ENCODE results near the gene MARCHF3. TPM values are rescaled to one million over a fixed set of nuclear protein-coding genes. Genes with fewer than 3 reads are reported as not detected.

Gene MARCHF3
- total RNA-seq, 1 experiment from 2014 or later: 16.1 TPM

DNA sequence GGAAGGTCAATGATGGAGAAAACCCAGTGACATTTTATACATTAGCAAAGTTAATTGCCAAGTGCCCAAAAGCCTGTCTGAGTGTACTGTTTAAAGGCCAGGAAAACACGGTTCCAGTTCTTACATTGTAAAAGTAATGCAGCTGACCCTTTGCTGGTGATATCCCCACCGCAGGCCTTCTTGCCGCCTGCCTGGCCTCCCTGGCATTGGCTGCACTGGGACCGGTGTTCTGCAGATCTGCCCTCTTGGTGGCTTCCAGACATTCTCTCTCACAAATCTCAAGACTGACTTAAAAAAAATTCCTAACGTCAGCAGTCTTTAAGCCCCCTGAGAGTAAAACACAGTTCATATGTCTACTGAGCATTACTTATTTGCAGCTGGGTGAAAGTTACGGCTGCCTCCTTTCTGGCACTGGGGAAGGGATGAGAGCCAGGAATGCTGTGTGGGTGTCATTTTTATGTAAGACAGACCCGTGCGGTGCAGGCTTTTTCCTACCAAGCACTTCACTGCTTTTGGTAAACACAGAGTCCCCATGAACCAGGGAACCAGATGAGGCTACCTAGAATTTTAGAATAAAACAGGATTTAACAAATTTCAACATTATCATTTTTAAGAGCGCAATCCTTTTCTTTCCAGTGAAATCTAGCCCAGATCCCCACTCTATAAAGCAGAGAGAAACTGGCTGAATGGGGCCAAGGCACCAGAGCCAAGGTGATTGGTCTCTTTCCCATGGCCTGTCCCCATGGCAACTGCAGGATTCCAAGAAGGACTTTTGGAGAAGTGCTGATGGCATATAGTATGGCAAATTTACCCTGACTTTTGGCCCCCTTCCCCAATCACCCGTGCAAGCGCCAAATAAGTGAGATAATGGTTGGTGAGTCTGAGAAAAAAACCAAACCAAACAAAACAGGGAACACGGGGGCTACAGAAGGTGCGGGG lies 172.6 kb downstream of the MARCHF3 start (continued):
- TF ChIP-seq, protein P1, sequence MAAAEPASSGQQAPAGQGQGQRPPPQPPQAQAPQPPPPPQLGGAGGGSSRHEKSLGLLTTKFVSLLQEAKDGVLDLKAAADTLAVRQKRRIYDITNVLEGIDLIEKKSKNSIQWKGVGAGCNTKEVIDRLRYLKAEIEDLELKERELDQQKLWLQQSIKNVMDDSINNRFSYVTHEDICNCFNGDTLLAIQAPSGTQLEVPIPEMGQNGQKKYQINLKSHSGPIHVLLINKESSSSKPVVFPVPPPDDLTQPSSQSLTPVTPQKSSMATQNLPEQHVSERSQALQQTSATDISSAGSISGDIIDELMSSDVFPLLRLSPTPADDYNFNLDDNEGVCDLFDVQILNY (CRISPR knock-in tag; IDR thresholded peaks at IDR 0.05): no peak
- TF ChIP-seq EMX1 (CRISPR knock-in tag; IDR thresholded peaks at IDR 0.05): no peak
- TF ChIP-seq, protein P2, sequence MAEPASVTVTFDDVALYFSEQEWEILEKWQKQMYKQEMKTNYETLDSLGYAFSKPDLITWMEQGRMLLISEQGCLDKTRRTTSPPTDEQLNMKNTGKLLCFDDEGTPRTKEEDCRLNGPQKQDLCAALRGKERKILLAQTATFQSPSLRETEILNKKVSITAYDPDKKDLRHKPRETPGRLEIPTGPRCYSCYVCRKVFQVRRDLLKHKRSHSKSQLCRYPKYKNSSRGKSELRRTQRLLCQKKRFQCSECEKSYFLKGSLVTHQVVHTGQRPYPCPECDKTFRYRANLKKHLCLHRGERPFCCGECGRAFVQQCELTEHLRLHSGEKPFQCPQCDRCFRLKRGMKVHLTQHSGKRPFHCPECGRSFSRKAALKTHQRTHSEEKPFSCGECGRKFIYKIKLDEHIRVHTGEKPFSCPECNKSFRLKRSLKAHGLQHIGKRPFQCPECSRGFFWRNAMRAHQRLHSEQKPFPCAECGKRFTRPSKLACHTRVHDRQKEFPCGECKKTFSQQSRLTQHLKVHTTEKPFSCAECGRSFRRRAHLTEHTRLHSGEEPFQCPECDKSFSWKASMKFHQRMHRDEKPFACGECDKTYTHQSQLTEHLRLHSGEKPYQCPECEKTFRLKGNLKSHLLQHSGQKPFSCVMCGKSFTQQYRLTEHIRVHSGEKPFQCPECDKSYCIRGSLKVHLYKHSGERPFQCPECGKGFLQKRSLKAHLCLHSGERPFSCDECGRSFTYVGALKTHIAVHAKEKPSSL (CRISPR knock-in tag; conservative IDR thresholded peaks at IDR 0.05): no peak
- TF ChIP-seq NR1H2 (CRISPR knock-in tag; IDR thresholded peaks at IDR 0.05): no peak
- TF ChIP-seq, protein P3, sequence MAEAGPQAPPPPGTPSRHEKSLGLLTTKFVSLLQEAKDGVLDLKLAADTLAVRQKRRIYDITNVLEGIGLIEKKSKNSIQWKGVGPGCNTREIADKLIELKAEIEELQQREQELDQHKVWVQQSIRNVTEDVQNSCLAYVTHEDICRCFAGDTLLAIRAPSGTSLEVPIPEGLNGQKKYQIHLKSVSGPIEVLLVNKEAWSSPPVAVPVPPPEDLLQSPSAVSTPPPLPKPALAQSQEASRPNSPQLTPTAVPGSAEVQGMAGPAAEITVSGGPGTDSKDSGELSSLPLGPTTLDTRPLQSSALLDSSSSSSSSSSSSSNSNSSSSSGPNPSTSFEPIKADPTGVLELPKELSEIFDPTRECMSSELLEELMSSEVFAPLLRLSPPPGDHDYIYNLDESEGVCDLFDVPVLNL (CRISPR knock-in tag; IDR thresholded peaks at IDR 0.05; ENCODE audit: borderline replicate concordance, low read depth): no peak
- TF ChIP-seq TP53 (CRISPR knock-in tag; IDR thresholded peaks at IDR 0.05): no peak
- TF ChIP-seq ZBTB21 (CRISPR knock-in tag; IDR thresholded peaks at IDR 0.05; ENCODE audit: borderline replicate concordance): no peak
- no peak for TF ChIP-seq GABPB1 (CRISPR knock-in tag; IDR thresholded peaks at IDR 0.05)
- TF ChIP-seq, protein P4, sequence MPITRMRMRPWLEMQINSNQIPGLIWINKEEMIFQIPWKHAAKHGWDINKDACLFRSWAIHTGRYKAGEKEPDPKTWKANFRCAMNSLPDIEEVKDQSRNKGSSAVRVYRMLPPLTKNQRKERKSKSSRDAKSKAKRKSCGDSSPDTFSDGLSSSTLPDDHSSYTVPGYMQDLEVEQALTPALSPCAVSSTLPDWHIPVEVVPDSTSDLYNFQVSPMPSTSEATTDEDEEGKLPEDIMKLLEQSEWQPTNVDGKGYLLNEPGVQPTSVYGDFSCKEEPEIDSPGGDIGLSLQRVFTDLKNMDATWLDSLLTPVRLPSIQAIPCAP (CRISPR knock-in tag; IDR thresholded peaks at IDR 0.05): no peak
- no peak for TF ChIP-seq ESRRA (CRISPR knock-in tag; IDR thresholded peaks at IDR 0.05; ENCODE audit: borderline replicate concordance)

DNA sequence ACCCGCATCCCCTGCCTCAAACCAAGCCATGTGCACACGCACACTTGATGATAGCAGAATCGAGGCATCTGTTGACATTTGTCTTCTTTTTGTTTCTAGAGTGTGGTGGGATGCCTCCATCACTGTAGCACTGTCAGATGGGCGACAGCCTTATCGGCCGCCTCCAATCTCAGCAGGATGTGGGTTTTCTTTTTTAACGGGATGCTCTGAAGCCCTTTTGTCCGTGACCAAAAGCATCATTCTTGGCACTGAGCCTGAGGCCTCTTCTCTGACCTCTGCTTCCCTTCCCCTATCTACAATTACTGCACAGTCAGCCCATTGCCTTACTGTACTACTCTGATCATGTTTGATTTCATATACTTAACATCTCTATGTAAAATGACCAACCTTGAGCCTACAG lies 175.1 kb downstream of the MARCHF3 start:
- CTCF ChIA-PET: no interaction called here
- Mint-ChIP-seq H3K27ac (no peak overlapping the region), H3K4me1 (peaks cover 49% of the 10 kb centered on the region), H3K36me3 (peaks cover 32% of the 10 kb centered on the region), H3K27me3 (ENCODE audit: low read depth) (no peaks in the 10 kb centered on the region), H3K4me3 (no peak overlapping the region), H3K9me3 (peaks cover 15% of the 10 kb centered on the region)
- POLR2A ChIA-PET: no interaction called here
- DNase-seq (ENCODE audit: low spot score) (no peak), ATAC-seq (no peak)
- TF ChIP-seq SP1 (CRISPR knock-in tag; conservative IDR thresholded peaks at IDR 0.05) (no peak), ZNF423 (CRISPR knock-in tag; IDR thresholded peaks at IDR 0.05) (no peak), TP53 (CRISPR knock-in tag; IDR thresholded peaks at IDR 0.05) (no peak), MXD4 (CRISPR knock-in tag; IDR thresholded peaks at IDR 0.05; ENCODE audit: borderline replicate concordance) (no peak), NFE2L1 (CRISPR knock-in tag; IDR thresholded peaks at IDR 0.05) (no peak), PRRX2 (CRISPR knock-in tag; IDR thresholded peaks at IDR 0.05) (no peak), JAZF1 (CRISPR knock-in tag; IDR thresholded peaks at IDR 0.05) (no peak)
- TF ChIP-seq, protein P5, sequence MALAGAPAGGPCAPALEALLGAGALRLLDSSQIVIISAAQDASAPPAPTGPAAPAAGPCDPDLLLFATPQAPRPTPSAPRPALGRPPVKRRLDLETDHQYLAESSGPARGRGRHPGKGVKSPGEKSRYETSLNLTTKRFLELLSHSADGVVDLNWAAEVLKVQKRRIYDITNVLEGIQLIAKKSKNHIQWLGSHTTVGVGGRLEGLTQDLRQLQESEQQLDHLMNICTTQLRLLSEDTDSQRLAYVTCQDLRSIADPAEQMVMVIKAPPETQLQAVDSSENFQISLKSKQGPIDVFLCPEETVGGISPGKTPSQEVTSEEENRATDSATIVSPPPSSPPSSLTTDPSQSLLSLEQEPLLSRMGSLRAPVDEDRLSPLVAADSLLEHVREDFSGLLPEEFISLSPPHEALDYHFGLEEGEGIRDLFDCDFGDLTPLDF (CRISPR knock-in tag; IDR thresholded peaks at IDR 0.05): no peak
- TF ChIP-seq, protein P6, sequence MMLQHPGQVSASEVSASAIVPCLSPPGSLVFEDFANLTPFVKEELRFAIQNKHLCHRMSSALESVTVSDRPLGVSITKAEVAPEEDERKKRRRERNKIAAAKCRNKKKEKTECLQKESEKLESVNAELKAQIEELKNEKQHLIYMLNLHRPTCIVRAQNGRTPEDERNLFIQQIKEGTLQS (CRISPR knock-in tag; conservative IDR thresholded peaks at IDR 0.05): no peak
- TF ChIP-seq, protein P7, sequence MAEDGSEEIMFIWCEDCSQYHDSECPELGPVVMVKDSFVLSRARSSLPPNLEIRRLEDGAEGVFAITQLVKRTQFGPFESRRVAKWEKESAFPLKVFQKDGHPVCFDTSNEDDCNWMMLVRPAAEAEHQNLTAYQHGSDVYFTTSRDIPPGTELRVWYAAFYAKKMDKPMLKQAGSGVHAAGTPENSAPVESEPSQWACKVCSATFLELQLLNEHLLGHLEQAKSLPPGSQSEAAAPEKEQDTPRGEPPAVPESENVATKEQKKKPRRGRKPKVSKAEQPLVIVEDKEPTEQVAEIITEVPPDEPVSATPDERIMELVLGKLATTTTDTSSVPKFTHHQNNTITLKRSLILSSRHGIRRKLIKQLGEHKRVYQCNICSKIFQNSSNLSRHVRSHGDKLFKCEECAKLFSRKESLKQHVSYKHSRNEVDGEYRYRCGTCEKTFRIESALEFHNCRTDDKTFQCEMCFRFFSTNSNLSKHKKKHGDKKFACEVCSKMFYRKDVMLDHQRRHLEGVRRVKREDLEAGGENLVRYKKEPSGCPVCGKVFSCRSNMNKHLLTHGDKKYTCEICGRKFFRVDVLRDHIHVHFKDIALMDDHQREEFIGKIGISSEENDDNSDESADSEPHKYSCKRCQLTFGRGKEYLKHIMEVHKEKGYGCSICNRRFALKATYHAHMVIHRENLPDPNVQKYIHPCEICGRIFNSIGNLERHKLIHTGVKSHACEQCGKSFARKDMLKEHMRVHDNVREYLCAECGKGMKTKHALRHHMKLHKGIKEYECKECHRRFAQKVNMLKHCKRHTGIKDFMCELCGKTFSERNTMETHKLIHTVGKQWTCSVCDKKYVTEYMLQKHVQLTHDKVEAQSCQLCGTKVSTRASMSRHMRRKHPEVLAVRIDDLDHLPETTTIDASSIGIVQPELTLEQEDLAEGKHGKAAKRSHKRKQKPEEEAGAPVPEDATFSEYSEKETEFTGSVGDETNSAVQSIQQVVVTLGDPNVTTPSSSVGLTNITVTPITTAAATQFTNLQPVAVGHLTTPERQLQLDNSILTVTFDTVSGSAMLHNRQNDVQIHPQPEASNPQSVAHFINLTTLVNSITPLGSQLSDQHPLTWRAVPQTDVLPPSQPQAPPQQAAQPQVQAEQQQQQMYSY (CRISPR knock-in tag; IDR thresholded peaks at IDR 0.05): no peak
- TF ChIP-seq, protein P1 (CRISPR knock-in tag; IDR thresholded peaks at IDR 0.05): no peak
- TF ChIP-seq, protein P8, sequence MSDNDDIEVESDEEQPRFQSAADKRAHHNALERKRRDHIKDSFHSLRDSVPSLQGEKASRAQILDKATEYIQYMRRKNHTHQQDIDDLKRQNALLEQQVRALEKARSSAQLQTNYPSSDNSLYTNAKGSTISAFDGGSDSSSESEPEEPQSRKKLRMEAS (CRISPR knock-in tag; IDR thresholded peaks at IDR 0.05): no peak
- TF ChIP-seq, protein P9, sequence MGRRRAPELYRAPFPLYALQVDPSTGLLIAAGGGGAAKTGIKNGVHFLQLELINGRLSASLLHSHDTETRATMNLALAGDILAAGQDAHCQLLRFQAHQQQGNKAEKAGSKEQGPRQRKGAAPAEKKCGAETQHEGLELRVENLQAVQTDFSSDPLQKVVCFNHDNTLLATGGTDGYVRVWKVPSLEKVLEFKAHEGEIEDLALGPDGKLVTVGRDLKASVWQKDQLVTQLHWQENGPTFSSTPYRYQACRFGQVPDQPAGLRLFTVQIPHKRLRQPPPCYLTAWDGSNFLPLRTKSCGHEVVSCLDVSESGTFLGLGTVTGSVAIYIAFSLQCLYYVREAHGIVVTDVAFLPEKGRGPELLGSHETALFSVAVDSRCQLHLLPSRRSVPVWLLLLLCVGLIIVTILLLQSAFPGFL (CRISPR knock-in tag; IDR thresholded peaks at IDR 0.05; ENCODE audit: borderline replicate concordance): no peak

Measured in WTC11 (cell line).